HCT116 (cell line): Measurements from ENCODE around the gene GRID2. TPM values are rescaled to one million over a fixed set of nuclear protein-coding genes. Genes with fewer than 3 reads are reported as not detected.

ENCODE experiments used
- ATAC-seq: fragments of 200-7000 bp; cut with Tn5 transposase; 2 replicates; pipeline ENCODE4 v1.9.1; 2020; ENCODE audit warnings: mild to moderate bottlenecking, moderate library complexity
- BruUV-seq: library from RNA; stranded (reverse); fragments of 400-500 nt; replicated peaks from 2 replicates; lab custom pipeline; 2021; lab: Mats Ljungman, UMichigan
- CTCF ChIA-PET: fragments of 300-600 bp; sonication (Branson Sonifier 250); formaldehyde crosslinking; loops from one replicate; lab custom pipeline; 2021; ENCODE audit warnings: antibody characterized with exemption; lab: Charles Lee
- POLR2A ChIA-PET: fragments of 300-600, 350-600 bp; sonication (Branson Sonifier 250); formaldehyde crosslinking; loops from one replicate; lab custom pipeline; 2021; ENCODE audit warnings: antibody characterized with exemption; lab: Charles Lee
- RAD21 ChIA-PET, 2 experiments: fragments of 300-600 bp; sonication (Branson Sonifier 250); formaldehyde crosslinking; loops; one replicate each; lab custom pipeline; 2023; ENCODE audit warnings: low total read pairs in 2 of 2; ENCODE audit not compliant: uncharacterized antibody in 2 of 2, unreplicated experiment in 2 of 2, low non-redundant PET in 1 of 2; lab: Charles Lee
- DNase-seq: peaks from one replicate; pipeline ENCODE4 v3.0.0-alpha.2; 2010; ENCODE audit warnings: low read depth, low spot score
- H2AFZ ChIP-seq: fragments of 200-600 bp; shearing (Covaris generic), sonication (generic); 2 replicates; pipeline ENCODE4 v1.6.1; 2017; ENCODE audit warnings: low read depth, mixed run types, mixed read lengths, antibody characterized with exemption, low read length; ENCODE audit not compliant: poor library complexity, severe bottlenecking
- H3K27ac ChIP-seq: 2 replicates; pipeline ENCODE4 v1.5.1; 2012; ENCODE audit warnings: low read depth, low read length
- H3K27me3 ChIP-seq: fragments of 200-600 bp; sonication (generic); 2 replicates; pipeline ENCODE4 v1.6.1; 2016; ENCODE audit warnings: mixed run types, low read length, mixed read lengths; ENCODE audit not compliant: insufficient read depth
- H3K36me3 ChIP-seq, 2 experiments: fragments of 200-500 bp in 1 of 2; fragments of 200-600 bp in 1 of 2; sonication (Bioruptor generic) in 1 of 2; sonication (generic) in 1 of 2; 2 replicates each; pipeline versions ENCODE4 v1.5.1 to v1.6.1; 2014 to 2016; ENCODE audit warnings: low read length in 2 of 2, inconsistent platforms in 1 of 2, mixed read lengths in 1 of 2, mixed run types in 1 of 2; ENCODE audit not compliant: insufficient read depth in 2 of 2, control insufficient read depth in 1 of 2
- H3K4me1 ChIP-seq, 2 experiments: fragments of 200-600 bp in 1 of 2; sonication (generic) in 1 of 2; 2 replicates each; pipeline versions ENCODE4 v1.5.1 to v1.6.1; 2012 to 2017; ENCODE audit warnings: low read length in 2 of 2, inconsistent platforms in 1 of 2, mild to moderate bottlenecking in 1 of 2, mixed read lengths in 1 of 2, mixed run types in 1 of 2, moderate library complexity in 1 of 2; ENCODE audit not compliant: insufficient read depth in 2 of 2, control insufficient read depth in 1 of 2
- H3K4me2 ChIP-seq: fragments of 200-600 bp; sonication (generic); 2 replicates; pipeline ENCODE4 v1.6.1; 2017; ENCODE audit warnings: mixed run types, low read length, mixed read lengths
- H3K4me3 ChIP-seq, 2 experiments: fragments of 200-600 bp in 1 of 2; sonication (generic) in 1 of 2; replicated peaks in 1 of 2; 2 replicates each; pipeline ENCODE4 v1.5.1; 2011 to 2016; ENCODE audit warnings: low read length in 2 of 2, control low read depth in 1 of 2, low read depth in 1 of 2, mild to moderate bottlenecking in 1 of 2, mixed read lengths in 1 of 2, mixed run types in 1 of 2
- H3K79me2 ChIP-seq: fragments of 200-600 bp; sonication (generic); 2 replicates; pipeline ENCODE4 v1.6.1; 2017; ENCODE audit warnings: mild to moderate bottlenecking, mixed run types, low read length, moderate library complexity, mixed read lengths; ENCODE audit not compliant: insufficient read depth
- H3K9ac ChIP-seq: fragments of 200-600 bp; sonication (generic); 2 replicates; pipeline ENCODE4 v1.6.1; 2016; ENCODE audit warnings: low read length, mixed read lengths
- H3K9me2 ChIP-seq: fragments of 200-600 bp; sonication (generic), shearing (Covaris generic); 2 replicates; pipeline ENCODE4 v1.6.1; 2017; ENCODE audit warnings: mixed run types, mild to moderate bottlenecking, moderate library complexity; ENCODE audit not compliant: insufficient read depth
- H3K9me3 ChIP-seq, 2 experiments: fragments of 200-500 bp in 1 of 2; fragments of 200-600 bp in 1 of 2; sonication (Bioruptor generic) in 1 of 2; sonication (generic) in 1 of 2; 2 replicates each; pipeline ENCODE4 v1.6.1; 2014 to 2017; ENCODE audit warnings: low read length in 2 of 2, mixed read lengths in 2 of 2, inconsistent platforms in 1 of 2, low read depth in 1 of 2, mild to moderate bottlenecking in 1 of 2, mixed run types in 1 of 2, moderate library complexity in 1 of 2; ENCODE audit not compliant: control insufficient read depth in 1 of 2, insufficient read depth in 1 of 2
- H4K20me1 ChIP-seq: fragments of 200-600 bp; sonication (generic), shearing (Covaris generic); 2 replicates; pipeline ENCODE4 v1.6.1; 2017; ENCODE audit warnings: mixed run types, mild to moderate bottlenecking, moderate library complexity; ENCODE audit not compliant: insufficient read depth
- ATF3 ChIP-seq: IDR thresholded peaks from 2 replicates; pipeline ENCODE4 v1.6.1; 2012
- CBX3 ChIP-seq: IDR thresholded peaks from 2 replicates; pipeline ENCODE4 v1.6.1; 2012; ENCODE audit warnings: low read depth
- POLR2AphosphoS5 ChIP-seq: IDR thresholded peaks from 2 replicates; pipeline ENCODE4 v1.6.1; 2011; ENCODE audit warnings: mild to moderate bottlenecking, low read depth, low read length, moderate library complexity
- RAD21 ChIP-seq: IDR thresholded peaks from 2 replicates; pipeline ENCODE4 v1.6.1; 2012; ENCODE audit warnings: low read depth, mild to moderate bottlenecking
- SIN3A ChIP-seq: IDR thresholded peaks from 2 replicates; pipeline ENCODE4 v1.6.1; 2012; ENCODE audit warnings: low read depth
- SP1 ChIP-seq: IDR thresholded peaks from 2 replicates; pipeline ENCODE4 v1.6.1; 2012; ENCODE audit warnings: low read depth
- SRF ChIP-seq: IDR thresholded peaks from 2 replicates; pipeline ENCODE4 v1.6.1; 2012; ENCODE audit warnings: low read depth
- ZBTB33 ChIP-seq: IDR thresholded peaks from 2 replicates; pipeline ENCODE4 v1.6.1; 2011; ENCODE audit warnings: mild to moderate bottlenecking, low read length, moderate library complexity; ENCODE audit not compliant: insufficient replicate concordance; ENCODE audit errors: extremely low read depth
- ZFX ChIP-seq: fragments of 450-650 bp; IDR thresholded peaks from 2 replicates; pipeline ENCODE4 v1.6.1; 2017
- intact Hi-C: fragments of 100-400 bp; cut with micrococcal nuclease; formaldehyde crosslinking; loops from 2 replicates; pipeline ENCODE4 v1.10.0; 2022
- total RNA-seq: library from RNA; stranded (reverse); gene quantifications from one replicate; pipeline ENCODE4 v1.2.1, GENCODE V29; 2021; ENCODE audit not compliant: unreplicated experiment

Gene GRID2
- total RNA-seq, 1 experiment from 2014 or later: not detected

- TF ChIP-seq ZBTB33 (no peak), SP1 (no peak), CBX3 (no peak), SIN3A (no peak), RAD21 (no peak)
- TF ChIP-seq, all 23 proteins: peak for 0
These were observed 277.1 kb downstream of the GRID2 start (continued) for GRCh38 chr4:92580816-92581215.

- ATAC-seq (no peak), DNase-seq (no peak)
- H3K27ac ChIP-seq: no peak overlapping the region
- H3K4me3 ChIP-seq: no peak overlapping the region
- H3K4me2 ChIP-seq: no peak overlapping the region
- H3K9ac ChIP-seq: no peak overlapping the region
- no peaks in the 10 kb centered on the region for H3K4me1 ChIP-seq
- H3K9me2 ChIP-seq: no peaks in the 10 kb centered on the region
- H4K20me1 ChIP-seq: no peaks in the 10 kb centered on the region
- H3K36me3 ChIP-seq: no peaks in the 10 kb centered on the region
- ChIA-PET CTCF (no interaction called here), RAD21 (no interaction called here), POLR2A (no interaction called here)
- TF ChIP-seq ATF3 (no peak), POLR2AphosphoS5 (no peak), ZFX (no peak), SRF (no peak), SP1 (no peak)
- no peak overlapping the region for H2AFZ ChIP-seq
- H3K79me2 ChIP-seq: no peaks in the 10 kb centered on the region
- H3K9me3 ChIP-seq: no peaks in the 10 kb centered on the region
- no peaks in the 10 kb centered on the region for H3K27me3 ChIP-seq
- no TSS peak for BruUV-seq
- intact Hi-C loops: no loop called here
These were observed 295.3 kb downstream of the GRID2 start for GRCh38 chr4:92599044-92599443.
